HEK293 (cell line): ENCODE results near the gene TPP1.

ENCODE experiments used
- CTCF ChIA-PET: fragments of 350-600 bp; formaldehyde crosslinking; extraction: SDS; loops from one replicate; lab custom pipeline; 2021; ENCODE audit warnings: antibody characterized with exemption; lab: Yijun Ruan, JAX
- POLR2A ChIA-PET: fragments of 300-600 bp; formaldehyde crosslinking; extraction: SDS; loops from one replicate; lab custom pipeline; 2020; ENCODE audit warnings: antibody characterized with exemption, inconsistent platforms; lab: Yijun Ruan, JAX
- H3K27ac ChIP-seq: fragments of 200-500 bp; sonication (Bioruptor generic); 2 replicates; pipeline ENCODE4 v1.5.1; 2014; ENCODE audit warnings: low read depth, low read length, control low read depth, inconsistent platforms; ENCODE audit errors: extremely low read depth
- H3K36me3 ChIP-seq, 2 experiments: fragments of 200-500 bp in 1 of 2; sonication (Bioruptor generic) in 1 of 2; 1 replicate in 1 of 2; 2 replicates in 1 of 2; pipeline ENCODE4 v1.5.1; 2014 to 2017; ENCODE audit warnings: inconsistent platforms in 2 of 2, low read length in 2 of 2; ENCODE audit not compliant: control insufficient read depth in 2 of 2, insufficient read depth in 1 of 2
- H3K4me1 ChIP-seq: fragments of 200-500 bp; sonication (Bioruptor generic); 2 replicates; pipeline ENCODE4 v1.5.1; 2014; ENCODE audit warnings: mild to moderate bottlenecking, low read length, inconsistent platforms; ENCODE audit not compliant: control insufficient read depth, insufficient read depth
- H3K4me3 ChIP-seq: 2 replicates; pipeline ENCODE4 v1.5.1; 2011; ENCODE audit warnings: low read depth, mild to moderate bottlenecking, control low read depth, low read length, moderate library complexity
- H3K9me3 ChIP-seq: fragments of 200-500 bp; sonication (Bioruptor generic); 2 replicates; pipeline ENCODE4 v1.5.1; 2014; ENCODE audit warnings: low read depth, low read length, inconsistent platforms; ENCODE audit not compliant: control insufficient read depth, insufficient read depth
- BCL11B ChIP-seq: fragments of 450-650 bp; formaldehyde crosslinking; IDR thresholded peaks from 2 replicates; pipeline ENCODE4 v1.5.1; 2016; ENCODE audit warnings: low read depth, missing biosample characterization, missing genetic modification characterization
- HIC1 ChIP-seq: fragments of 450-650 bp; formaldehyde crosslinking; IDR thresholded peaks from 2 replicates; pipeline ENCODE4 v1.5.1; 2016; ENCODE audit warnings: missing biosample characterization, missing genetic modification characterization
- KLF1 ChIP-seq: fragments of 450-650 bp; formaldehyde crosslinking; IDR thresholded peaks from 2 replicates; pipeline ENCODE4 v1.5.1; 2016; ENCODE audit warnings: missing biosample characterization, missing genetic modification characterization
- OSR2 ChIP-seq: fragments of 450-650 bp; formaldehyde crosslinking; IDR thresholded peaks from 2 replicates; pipeline ENCODE4 v1.5.1; 2016; ENCODE audit warnings: missing biosample characterization, missing genetic modification characterization
- RBAK ChIP-seq: fragments of 450-650 bp; formaldehyde crosslinking; IDR thresholded peaks from 2 replicates; pipeline ENCODE4 v1.5.1; 2016; ENCODE audit warnings: missing biosample characterization, missing genetic modification characterization
- SP2 ChIP-seq: fragments of 450-650 bp; formaldehyde crosslinking; IDR thresholded peaks from 2 replicates; pipeline ENCODE4 v1.5.1; 2016; ENCODE audit warnings: missing biosample characterization, missing genetic modification characterization
- TCF7L2 ChIP-seq: IDR thresholded peaks from 2 replicates; pipeline ENCODE4 v1.6.1; 2011; ENCODE audit warnings: low read depth, mild to moderate bottlenecking, inconsistent platforms, low read length, moderate library complexity, borderline replicate concordance
- ZBTB17 ChIP-seq: fragments of 450-650 bp; formaldehyde crosslinking; IDR thresholded peaks from 2 replicates; pipeline ENCODE4 v1.5.1; 2016; ENCODE audit warnings: missing biosample characterization, missing genetic modification characterization
- ZBTB48 ChIP-seq: fragments of 450-650 bp; formaldehyde crosslinking; IDR thresholded peaks from 2 replicates; pipeline ENCODE4 v1.5.1; 2016; ENCODE audit warnings: missing biosample characterization, missing genetic modification characterization
- ZFP3 ChIP-seq: fragments of 450-650 bp; formaldehyde crosslinking; IDR thresholded peaks from 2 replicates; pipeline ENCODE4 v1.5.1; 2016; ENCODE audit warnings: low read depth, missing biosample characterization, missing genetic modification characterization
- ZNF133 ChIP-seq: fragments of 450-650 bp; formaldehyde crosslinking; IDR thresholded peaks from 2 replicates; pipeline ENCODE4 v1.5.1; 2016; ENCODE audit warnings: missing biosample characterization, missing genetic modification characterization
- ZNF169 ChIP-seq: fragments of 450-650 bp; formaldehyde crosslinking; IDR thresholded peaks from 2 replicates; pipeline ENCODE4 v1.5.1; 2016; ENCODE audit warnings: missing biosample characterization, missing genetic modification characterization
- ZNF18 ChIP-seq: fragments of 450-650 bp; formaldehyde crosslinking; IDR thresholded peaks from 2 replicates; pipeline ENCODE4 v1.5.1; 2016; ENCODE audit warnings: missing biosample characterization, missing genetic modification characterization
- ZNF202 ChIP-seq: fragments of 450-650 bp; formaldehyde crosslinking; IDR thresholded peaks from 2 replicates; pipeline ENCODE4 v1.5.1; 2016; ENCODE audit warnings: missing biosample characterization, missing genetic modification characterization, borderline replicate concordance
- ZNF214 ChIP-seq: fragments of 450-650 bp; formaldehyde crosslinking; IDR thresholded peaks from 2 replicates; pipeline ENCODE4 v1.5.1; 2017; ENCODE audit warnings: missing biosample characterization, mild to moderate bottlenecking, missing genetic modification characterization, borderline replicate concordance
- ZNF510 ChIP-seq: fragments of 450-650 bp; formaldehyde crosslinking; IDR thresholded peaks from 2 replicates; pipeline ENCODE4 v1.5.1; 2018; ENCODE audit warnings: mild to moderate bottlenecking, missing genetic modification characterization, missing biosample characterization; ENCODE audit not compliant: insufficient replicate concordance
- ZNF610 ChIP-seq: fragments of 450-650 bp; formaldehyde crosslinking; IDR thresholded peaks from 2 replicates; pipeline ENCODE4 v1.5.1; 2016; ENCODE audit warnings: missing biosample characterization, missing genetic modification characterization, borderline replicate concordance
- ZNF639 ChIP-seq: fragments of 450-650 bp; formaldehyde crosslinking; IDR thresholded peaks from 2 replicates; pipeline ENCODE4 v1.5.1; 2016; ENCODE audit warnings: missing biosample characterization, missing genetic modification characterization
- ZNF654 ChIP-seq: fragments of 450-650 bp; formaldehyde crosslinking; IDR thresholded peaks from 2 replicates; pipeline ENCODE4 v1.5.1; 2016; ENCODE audit warnings: low read depth, missing biosample characterization, missing genetic modification characterization
- ZNF777 ChIP-seq: fragments of 450-650 bp; formaldehyde crosslinking; IDR thresholded peaks from 2 replicates; pipeline ENCODE4 v1.5.1; 2017; ENCODE audit warnings: missing biosample characterization, missing genetic modification characterization, borderline replicate concordance
- ZNF843 ChIP-seq: fragments of 450-650 bp; formaldehyde crosslinking; IDR thresholded peaks from 2 replicates; pipeline ENCODE4 v1.5.1; 2016; ENCODE audit warnings: missing biosample characterization, missing genetic modification characterization
- ZSCAN23 ChIP-seq: fragments of 450-650 bp; formaldehyde crosslinking; IDR thresholded peaks from 2 replicates; pipeline ENCODE4 v1.5.1; 2016; ENCODE audit warnings: missing biosample characterization, missing genetic modification characterization

Gene TPP1

GRCh38 chr11:6627762-6628241 lies 8.6 kb upstream of the TPP1 start:
- Histone ChIP-seq H3K4me3 (no peak overlapping the region), H3K9me3 (no peaks in the 10 kb centered on the region), H3K36me3 (peaks cover 0 to 39% of the 10 kb centered on the region in 2 experiments; a peak in 1 of 3 replicates), H3K27ac (no peak overlapping the region), H3K4me1 (no peaks in the 10 kb centered on the region)
- POLR2A ChIA-PET: interaction anchor here (0.5 to 1.3 kb wide), 2 partner anchors 11 to 56 kb away, joined by 3 to 4 read pairs; partner anchors contain the start of gene MRPL17
- TF ChIP-seq ZBTB48 (tag by site-specific recombination) (no peak), ZNF510 (tag by site-specific recombination) (no peak), ZNF639 (tag by site-specific recombination) (no peak), KLF1 (no peak), ZBTB17 (tag by site-specific recombination) (no peak)
- CTCF ChIA-PET: no interaction called here

GRCh38 chr11:6626971-6627761 lies 7.9 kb upstream of the TPP1 start:
- TF ChIP-seq ZNF169 (tag by site-specific recombination) (no peak), ZNF202 (tag by site-specific recombination) (no peak), ZNF610 (tag by site-specific recombination) (no peak)
- Histone ChIP-seq H3K9me3 (no peaks in the 10 kb centered on the region), H3K4me3 (no peak overlapping the region), H3K36me3 (peaks cover 0 to 36% of the 10 kb centered on the region in 2 experiments; a peak in 1 of 3 replicates), H3K4me1 (no peaks in the 10 kb centered on the region), H3K27ac (no peak overlapping the region)
- ChIA-PET CTCF (no interaction called here), POLR2A (interaction anchor here (0.5 to 1.3 kb wide), 2 partner anchors 11 to 56 kb away, joined by 3 to 4 read pairs; partner anchors contain the start of gene MRPL17)

GRCh38 chr11:6625832-6626420 lies 6.7 kb upstream of the TPP1 start:
- TF ChIP-seq ZNF843 (tag by site-specific recombination) (no peak), TCF7L2 (no peak), SP2 (tag by site-specific recombination) (no peak), ZNF654 (tag by site-specific recombination) (no peak), ZNF18 (tag by site-specific recombination) (no peak), ZFP3 (tag by site-specific recombination) (no peak), ZNF214 (tag by site-specific recombination) (no peak), BCL11B (no peak), ZNF777 (tag by site-specific recombination) (no peak), ZSCAN23 (tag by site-specific recombination) (no peak), OSR2 (no peak), RBAK (tag by site-specific recombination) (no peak), HIC1 (no peak), ZNF133 (no peak)
- TF ChIP-seq, all 188 proteins: peak for 0
- Histone ChIP-seq H3K36me3 (peaks cover 0 to 30% of the 10 kb centered on the region in 2 experiments; a peak in 1 of 3 replicates), H3K9me3 (no peaks in the 10 kb centered on the region), H3K27ac (no peak overlapping the region), H3K4me1 (no peaks in the 10 kb centered on the region), H3K4me3 (no peak overlapping the region)
- ChIA-PET POLR2A (no interaction called here), CTCF (interaction anchor here (0.5 kb wide), 1 partner anchor 534 kb away, joined by 3 read pairs; no protein-coding TSS in a partner anchor)
